Kidney epithelial cell (primary cell): ENCODE data around the gene HYAL2. TPM values are rescaled to one million over a fixed set of nuclear protein-coding genes. Genes with fewer than 3 reads are reported as not detected.

Experiments
- DNase-seq: peaks from one replicate; pipeline ENCODE4 v3.0.0-alpha.2; 2010; ENCODE audit warnings: low read depth
- H3K27me3 ChIP-seq: 2 replicates; pipeline ENCODE4 v1.6.0; 2011; ENCODE audit warnings: low read length; ENCODE audit not compliant: control insufficient read depth, insufficient read depth
- H3K36me3 ChIP-seq: 2 replicates; pipeline ENCODE4 v1.5.1; 2011; ENCODE audit warnings: low read length; ENCODE audit not compliant: control insufficient read depth, insufficient read depth
- H3K4me3 ChIP-seq: 2 replicates; pipeline ENCODE4 v1.5.1; 2011; ENCODE audit warnings: low read depth, mild to moderate bottlenecking, control low read depth, low read length
- total RNA-seq: library from RNA; depleted of rRNA; stranded (reverse); fragments of >200 nt; gene quantifications from 2 replicates; pipeline ENCODE4 v1.2.3, GENCODE V29; 2015
- TF ChIP-seq, protein P1 (sequence below): IDR thresholded peaks from 2 replicates; pipeline ENCODE4 v1.5.1; 2011; ENCODE audit warnings: mild to moderate bottlenecking, moderate library complexity, low read length, control low read depth, inconsistent platforms; ENCODE audit not compliant: insufficient read depth, poor library complexity, severe bottlenecking

HYAL2 gene
- total RNA-seq, 1 donor from 2014 or later: 89.3 TPM

DNA sequence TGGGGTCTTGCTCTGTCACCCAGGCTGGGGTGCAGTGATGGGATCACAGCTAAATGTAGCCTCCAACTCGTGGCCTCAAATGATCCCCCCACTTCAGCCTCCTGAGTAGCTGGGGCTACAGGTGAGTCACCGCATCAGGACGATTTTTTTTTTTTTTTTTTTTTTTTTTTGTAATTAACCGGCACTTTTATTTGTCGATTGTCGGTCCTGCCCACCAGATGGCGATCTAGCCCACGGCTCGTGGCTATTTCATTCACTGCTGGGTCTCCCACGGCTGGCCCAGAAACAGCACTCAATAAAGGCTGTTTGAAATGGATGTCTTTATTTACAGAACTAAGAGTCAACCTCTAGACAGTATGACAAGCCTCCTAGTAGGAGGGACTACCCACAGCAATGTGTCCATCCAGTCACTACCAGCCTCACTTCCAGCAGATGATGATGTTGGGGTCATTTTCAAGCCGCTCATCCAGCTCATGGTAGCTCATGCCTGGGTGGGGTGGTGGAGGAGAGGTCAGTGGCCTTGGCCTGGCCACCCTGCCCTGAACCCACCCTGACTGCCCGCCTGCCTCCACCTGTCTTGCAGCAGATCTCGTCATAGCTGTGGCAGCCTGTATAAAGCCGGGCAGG is 24.8 kb upstream of the HYAL2 start:
- Histone ChIP-seq H3K36me3 (peaks cover 1% of the 10 kb centered on the region), H3K4me3 (no peak overlapping the region), H3K27me3 (no peaks in the 10 kb centered on the region)
- TF ChIP-seq, protein P1, sequence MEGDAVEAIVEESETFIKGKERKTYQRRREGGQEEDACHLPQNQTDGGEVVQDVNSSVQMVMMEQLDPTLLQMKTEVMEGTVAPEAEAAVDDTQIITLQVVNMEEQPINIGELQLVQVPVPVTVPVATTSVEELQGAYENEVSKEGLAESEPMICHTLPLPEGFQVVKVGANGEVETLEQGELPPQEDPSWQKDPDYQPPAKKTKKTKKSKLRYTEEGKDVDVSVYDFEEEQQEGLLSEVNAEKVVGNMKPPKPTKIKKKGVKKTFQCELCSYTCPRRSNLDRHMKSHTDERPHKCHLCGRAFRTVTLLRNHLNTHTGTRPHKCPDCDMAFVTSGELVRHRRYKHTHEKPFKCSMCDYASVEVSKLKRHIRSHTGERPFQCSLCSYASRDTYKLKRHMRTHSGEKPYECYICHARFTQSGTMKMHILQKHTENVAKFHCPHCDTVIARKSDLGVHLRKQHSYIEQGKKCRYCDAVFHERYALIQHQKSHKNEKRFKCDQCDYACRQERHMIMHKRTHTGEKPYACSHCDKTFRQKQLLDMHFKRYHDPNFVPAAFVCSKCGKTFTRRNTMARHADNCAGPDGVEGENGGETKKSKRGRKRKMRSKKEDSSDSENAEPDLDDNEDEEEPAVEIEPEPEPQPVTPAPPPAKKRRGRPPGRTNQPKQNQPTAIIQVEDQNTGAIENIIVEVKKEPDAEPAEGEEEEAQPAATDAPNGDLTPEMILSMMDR: peak; percentile 52
- DNase-seq: no peak

DNA sequence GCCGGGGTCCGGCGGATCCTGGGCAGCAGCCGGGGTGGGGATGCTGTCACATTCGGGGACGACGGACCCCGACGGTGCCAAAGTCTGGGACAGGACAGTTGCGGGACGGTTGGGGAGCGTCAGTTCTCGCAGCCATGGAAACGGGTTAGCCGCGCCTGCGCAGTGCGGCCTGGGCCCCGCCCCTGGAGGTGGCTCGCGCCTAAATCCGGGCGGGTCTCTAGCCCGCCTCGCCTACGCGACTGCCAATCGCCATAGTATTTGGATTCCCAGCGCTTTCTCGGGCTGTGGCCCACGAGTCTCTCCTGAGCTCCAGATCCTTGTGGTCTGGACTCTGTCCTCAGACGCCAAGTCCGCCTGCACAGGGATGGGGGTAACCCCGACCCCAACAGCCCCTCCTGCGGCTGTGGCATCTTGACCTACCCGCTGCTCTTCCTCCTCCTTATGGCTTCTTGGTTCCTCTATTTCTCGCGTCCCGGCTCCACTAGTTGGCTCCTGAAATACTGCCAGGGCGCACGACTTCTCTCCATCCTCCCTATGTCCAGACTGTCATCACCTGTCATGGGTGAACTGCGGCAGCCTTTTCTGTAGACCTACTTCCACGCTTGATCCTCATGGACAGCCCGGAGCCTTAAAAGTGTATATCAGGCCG is 23.2 kb upstream of the HYAL2 start, which contains the start of gene ZMYND10:
Gene ZMYND10, minus strand, starts transcription at position 147 of the 649 bp plus-strand sequence. CDS start 153 bp downstream, outside the sequence.
- H3K27me3 ChIP-seq: peaks cover 3% of the 10 kb centered on the region
- DNase-seq: no peak
- peaks cover 1% of the 10 kb centered on the region for H3K36me3 ChIP-seq
- peak within 1 kb of the TSS; percentile 41 for H3K4me3 ChIP-seq
- TF ChIP-seq, protein P1: no peak

DNA sequence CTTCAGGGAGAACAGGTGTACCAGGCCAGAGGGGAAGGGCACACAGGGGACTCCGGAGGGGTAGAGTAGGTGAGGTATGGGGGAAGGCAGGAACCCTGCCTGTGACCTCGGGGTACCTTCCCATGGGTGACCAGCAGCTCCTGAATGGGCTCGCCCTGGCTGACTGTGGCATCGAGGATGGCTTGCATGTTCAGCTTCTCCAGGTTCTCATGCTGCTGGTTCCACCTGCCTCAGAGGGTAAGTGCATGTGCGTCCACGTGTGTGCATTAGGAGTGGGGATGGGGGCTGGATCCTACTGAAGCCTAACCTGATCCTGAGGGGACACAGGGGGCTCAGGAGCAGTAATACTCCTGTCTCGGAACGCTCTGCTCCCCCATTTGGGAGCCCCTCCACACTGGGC is 22.5 kb upstream of the HYAL2 start:
- Histone ChIP-seq H3K36me3 (peaks cover 1% of the 10 kb centered on the region), H3K27me3 (peaks cover 9% of the 10 kb centered on the region), H3K4me3 (peak overlapping the region; percentile 41)
- TF ChIP-seq, protein P1: no peak
- DNase-seq: no peak

DNA sequence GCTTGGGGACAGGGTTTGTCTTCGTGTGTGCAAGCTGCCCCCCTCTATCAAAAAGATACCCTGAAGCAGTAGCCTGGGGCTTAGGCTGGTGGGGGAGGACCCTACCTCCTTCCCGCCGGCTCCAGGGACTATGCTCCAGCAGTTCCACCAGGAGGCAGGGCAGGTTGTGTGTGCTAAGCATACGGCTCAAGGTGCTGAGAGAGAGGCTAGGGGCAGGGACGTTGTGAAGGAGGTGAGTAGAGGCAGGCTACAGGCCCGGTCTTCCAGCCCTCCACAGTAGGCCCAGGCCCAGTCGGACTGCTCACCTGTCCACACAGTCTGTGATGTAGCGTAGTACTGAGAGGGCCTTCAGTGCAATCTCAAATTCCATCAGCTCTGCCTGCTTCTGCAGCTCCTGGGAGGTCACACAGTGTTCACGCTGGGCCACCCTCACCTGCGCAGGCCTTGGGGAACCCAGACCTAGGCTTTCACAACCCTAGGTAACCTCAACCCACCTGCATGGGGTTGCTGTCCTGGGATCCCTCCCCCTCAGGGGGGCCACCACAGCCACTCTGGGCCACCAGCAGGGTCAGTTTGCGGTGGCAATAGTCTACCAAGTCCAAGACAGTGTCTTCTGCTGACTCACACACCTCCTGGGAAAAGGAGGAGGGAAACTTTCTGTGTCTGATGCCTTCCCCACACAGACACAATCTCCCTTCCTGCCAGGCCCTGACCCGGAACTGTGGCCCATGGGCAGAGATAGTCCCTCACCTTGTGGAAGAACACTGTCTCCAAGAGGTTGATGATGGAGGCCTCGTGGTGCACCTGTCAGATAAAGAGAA is 20.5 kb upstream of the HYAL2 start:
- H3K27me3 ChIP-seq: peaks cover 11% of the 10 kb centered on the region
- H3K36me3 ChIP-seq: peaks cover 1% of the 10 kb centered on the region
- no peak for DNase-seq
- TF ChIP-seq, protein P1: no peak
- H3K4me3 ChIP-seq: no peak overlapping the region

DNA sequence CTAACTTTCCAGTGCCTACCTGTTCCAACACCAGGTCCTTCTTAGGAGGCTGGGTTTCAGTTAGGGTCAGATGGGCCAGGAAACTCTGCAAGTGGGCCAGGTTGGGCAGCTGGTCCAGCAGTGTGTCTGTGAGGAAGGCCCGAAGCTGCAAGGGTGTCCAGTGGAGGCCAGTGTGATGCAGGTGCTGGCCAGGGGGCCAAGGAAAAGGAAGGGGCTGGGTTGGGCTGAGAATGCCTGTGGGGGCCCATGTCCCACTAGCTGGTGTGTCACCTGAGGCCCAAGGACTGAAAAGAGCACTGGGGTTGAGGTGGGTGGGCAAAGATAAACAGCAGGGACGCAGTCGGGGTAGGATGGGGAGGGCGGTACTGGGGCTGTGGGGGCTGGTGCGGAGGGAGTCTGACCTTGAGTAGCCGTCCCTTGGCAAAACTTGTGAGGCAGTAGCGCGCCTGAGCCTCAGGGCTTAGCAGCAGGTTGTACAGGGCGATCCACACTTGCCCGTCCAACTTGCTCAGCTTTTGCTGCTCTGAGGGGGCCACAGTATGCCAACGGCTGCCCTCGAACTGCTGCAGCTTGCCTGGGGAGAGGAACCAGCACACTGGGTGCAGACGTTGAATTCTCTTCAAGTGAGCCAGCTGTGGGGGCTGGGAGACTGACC is 19.6 kb upstream of the HYAL2 start:
- DNase-seq: no peak

More for the DNA sequence above, 19.6 kb upstream of the HYAL2 start:
- TF ChIP-seq, protein P1: no peak
- Histone ChIP-seq H3K36me3 (no peaks in the 10 kb centered on the region), H3K27me3 (peaks cover 11% of the 10 kb centered on the region), H3K4me3 (no peak overlapping the region)
